HepG2 (cell line): ENCODE measurements around the gene APOC3. TPM values are rescaled to one million over a fixed set of nuclear protein-coding genes. Genes with fewer than 3 reads are reported as not detected.
A peak's percentile ranks its signal among the peaks of the same experiment; 100 is the strongest.

ENCODE experiments used
- AFF4 ChIP-seq: sonication (generic); formaldehyde crosslinking; IDR thresholded peaks from 2 replicates; pipeline ENCODE4 v1.4.0; 2020; ENCODE audit warnings: missing genetic modification reagents
- EP300 ChIP-seq, 3 experiments: sonication (generic) in 1 of 3; formaldehyde crosslinking in 1 of 3; IDR thresholded peaks; 2 replicates each; pipeline versions ENCODE4 v1.5.1 to v1.6.1; 2011 to 2020; ENCODE audit warnings: low read depth in 2 of 3, low read length in 2 of 3, borderline replicate concordance in 1 of 3, improper control_type of control experiment in 1 of 3, mild to moderate bottlenecking in 1 of 3, missing genetic modification reagents in 1 of 3, moderate library complexity in 1 of 3
- FOXP4 ChIP-seq: sonication (generic); formaldehyde crosslinking; IDR thresholded peaks from 2 replicates; pipeline ENCODE4 v1.4.0; 2020; ENCODE audit warnings: missing genetic modification reagents
- JUN ChIP-seq: sonication (generic); formaldehyde crosslinking; IDR thresholded peaks from 2 replicates; pipeline ENCODE4 v1.4.0; 2020; ENCODE audit warnings: mild to moderate bottlenecking, missing genetic modification reagents
- PLRG1 ChIP-seq: fragments of 450-650 bp; conservative IDR thresholded peaks from 2 replicates; pipeline ENCODE4 v1.6.1; 2016
- POLR2AphosphoS5 ChIP-seq: IDR thresholded peaks from 2 replicates; pipeline ENCODE4 v1.6.1; 2012; ENCODE audit warnings: low read depth, low read length
- RNF219 ChIP-seq: sonication (generic); formaldehyde crosslinking; IDR thresholded peaks from 2 replicates; pipeline ENCODE4 v1.5.0; 2020; ENCODE audit warnings: mild to moderate bottlenecking, missing genetic modification reagents
- SYNCRIP ChIP-seq: fragments of 200-400 bp; formaldehyde crosslinking; IDR thresholded peaks from 2 replicates; pipeline ENCODE4 v1.6.1; 2018; ENCODE audit warnings: mild to moderate bottlenecking, low read depth, low read length; ENCODE audit not compliant: insufficient read depth
- ZBED4 ChIP-seq: sonication (generic); formaldehyde crosslinking; IDR thresholded peaks from 2 replicates; pipeline ENCODE4 v1.4.0; 2020; ENCODE audit warnings: missing genetic modification reagents, borderline replicate concordance
- ZBTB8A ChIP-seq: sonication (generic); formaldehyde crosslinking; IDR thresholded peaks from 2 replicates; pipeline ENCODE4 v1.4.0; 2020; ENCODE audit warnings: mild to moderate bottlenecking, low read depth, missing genetic modification reagents, borderline replicate concordance
- ZIK1 ChIP-seq: sonication (generic); formaldehyde crosslinking; IDR thresholded peaks from 2 replicates; pipeline ENCODE4 v1.5.0; 2020; ENCODE audit warnings: mild to moderate bottlenecking, low read depth, missing genetic modification reagents, borderline replicate concordance
- ZNF160 ChIP-seq: sonication (generic); formaldehyde crosslinking; IDR thresholded peaks from 2 replicates; pipeline ENCODE4 v1.8.0; 2022; ENCODE audit warnings: mild to moderate bottlenecking, inconsistent platforms, missing genetic modification reagents
- ZNF549 ChIP-seq: sonication (generic); formaldehyde crosslinking; IDR thresholded peaks from 2 replicates; pipeline ENCODE4 v1.5.0; 2020; ENCODE audit warnings: missing genetic modification reagents
- ZNF577 ChIP-seq: sonication (generic); formaldehyde crosslinking; IDR thresholded peaks from 2 replicates; pipeline ENCODE4 v1.4.0; 2020; ENCODE audit warnings: mild to moderate bottlenecking, low read depth, missing genetic modification reagents, borderline replicate concordance
- ZNF7 ChIP-seq: IDR thresholded peaks from 2 replicates; pipeline ENCODE4 v1.6.1; 2016; ENCODE audit warnings: missing biosample characterization, missing genetic modification reagents
- polyA plus RNA-seq, 8 experiments: library from polyadenylated mRNA; depleted of rRNA in 3 of 8; stranded (reverse) in 7 of 8; unstranded in 1 of 8; fragments of >200 nt; fragmentation: Illumina TruSeq in 4 of 8; extraction: Trizol in 4 of 8; gene quantifications; 2 replicates each; pipeline versions ENCODE4 v1.2.1 to v1.2.3, GENCODE V29; 2011 to 2016; ENCODE audit warnings: low read depth in 4 of 8, missing spikeins in 1 of 8, mixed read lengths in 1 of 8; ENCODE audit not compliant: insufficient read depth in 1 of 8
- total RNA-seq, 5 experiments: library from RNA; depleted of rRNA; stranded (reverse); fragments of >200 nt; fragmentation: Illumina TruSeq; extraction: Trizol; gene quantifications; 2 replicates each; pipeline ENCODE4 v1.2.3, GENCODE V29; 2016; ENCODE audit warnings: low read depth in 1 of 5

The APOC3 gene
- total and polyA plus RNA-seq, 2 of the 13 experiments (the other 11 are each of a cell fraction or from before 2014, with no cell fraction given): 314 to 687 TPM

GRCh38 chr11:116837231-116838091 is 7.8 kb downstream of the APOC3 start, which contains the start of gene APOA1 (continued):
- peak; percentile 97; the same call in 1 of the 2 replicates for TF ChIP-seq AFF4 (CRISPR knock-in tag)
- peak; percentile 34; the same call in 1 of the 2 replicates for TF ChIP-seq ZNF7 (CRISPR knock-in tag)
- peak; percentile 46; the same call in 1 of the 2 replicates for TF ChIP-seq ZBED4 (CRISPR knock-in tag)
- peak; percentile 91 to 95; a peak in 3 of 4 replicates for TF ChIP-seq EP300 (IDR thresholded peaks at IDR 0.05; ENCODE audit: low read depth in 2 of 2, low read length in 2 of 2)
- TF ChIP-seq EP300 (CRISPR knock-in tag; IDR thresholded peaks at IDR 0.05; ENCODE audit: borderline replicate concordance): peak; percentile 90
- TF ChIP-seq ZNF160 (CRISPR knock-in tag): peak; percentile 96
- peak; percentile 99 for TF ChIP-seq POLR2AphosphoS5
- no peak for TF ChIP-seq ZIK1 (CRISPR knock-in tag)
- no peak; the same call in 1 of the 2 replicates for TF ChIP-seq JUN (CRISPR knock-in tag)
- TF ChIP-seq ZNF577: no peak
- TF ChIP-seq SYNCRIP: no peak
- peak; percentile 65; the same call in 1 of the 2 replicates for TF ChIP-seq FOXP4
- no peak for TF ChIP-seq RNF219 (CRISPR knock-in tag)
- no peak for TF ChIP-seq ZNF549 (CRISPR knock-in tag)
- no peak; the same call in 1 of the 2 replicates for TF ChIP-seq ZBTB8A (CRISPR knock-in tag)
- no peak for TF ChIP-seq PLRG1
